T-helper 1 cell treated with Interleukin-12 subunit alpha and Interleukin-12 subunit beta and Interleukin-4 antibody, amounts not matched to agents 30 ng/mL and 1 ng/mL, for 36 hours (primary cell): ENCODE results near the gene CLSTN1. TPM values are rescaled to one million over a fixed set of nuclear protein-coding genes. Genes with fewer than 3 reads are reported as not detected.

Experiments used
- intact Hi-C: fragments of 100-400 bp; cut with micrococcal nuclease; formaldehyde crosslinking; loops from one replicate; pipeline ENCODE4 v1.15.1; 2024
- total RNA-seq: library from RNA; stranded (reverse); gene quantifications from 2 replicates; pipeline ENCODE4 v1.2.3, GENCODE V29; 2022

CLSTN1 gene
- total RNA-seq, 1 donor from 2014 or later: 102 TPM

DNA sequence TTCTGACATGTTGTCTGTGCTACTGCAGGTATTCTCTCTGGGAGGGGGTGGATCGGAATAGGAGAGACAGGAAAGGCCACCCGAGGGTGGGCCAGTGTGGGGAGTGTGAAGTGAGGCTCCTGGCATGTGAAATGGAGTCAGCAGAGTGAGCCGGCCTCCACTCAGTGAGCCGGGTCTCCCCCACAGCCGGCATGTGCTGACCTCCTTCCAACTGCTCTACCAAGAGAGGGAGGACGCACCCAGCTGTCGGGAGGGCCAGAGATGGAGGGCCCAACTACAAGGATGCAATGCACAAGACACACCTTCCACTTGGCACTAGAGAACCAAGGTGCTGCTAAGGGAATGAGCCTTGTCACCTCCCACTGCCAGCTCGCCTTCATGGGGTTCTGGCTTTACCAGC, 28.2 kb upstream of the CLSTN1 start:
- intact Hi-C loops: no loop called here

DNA sequence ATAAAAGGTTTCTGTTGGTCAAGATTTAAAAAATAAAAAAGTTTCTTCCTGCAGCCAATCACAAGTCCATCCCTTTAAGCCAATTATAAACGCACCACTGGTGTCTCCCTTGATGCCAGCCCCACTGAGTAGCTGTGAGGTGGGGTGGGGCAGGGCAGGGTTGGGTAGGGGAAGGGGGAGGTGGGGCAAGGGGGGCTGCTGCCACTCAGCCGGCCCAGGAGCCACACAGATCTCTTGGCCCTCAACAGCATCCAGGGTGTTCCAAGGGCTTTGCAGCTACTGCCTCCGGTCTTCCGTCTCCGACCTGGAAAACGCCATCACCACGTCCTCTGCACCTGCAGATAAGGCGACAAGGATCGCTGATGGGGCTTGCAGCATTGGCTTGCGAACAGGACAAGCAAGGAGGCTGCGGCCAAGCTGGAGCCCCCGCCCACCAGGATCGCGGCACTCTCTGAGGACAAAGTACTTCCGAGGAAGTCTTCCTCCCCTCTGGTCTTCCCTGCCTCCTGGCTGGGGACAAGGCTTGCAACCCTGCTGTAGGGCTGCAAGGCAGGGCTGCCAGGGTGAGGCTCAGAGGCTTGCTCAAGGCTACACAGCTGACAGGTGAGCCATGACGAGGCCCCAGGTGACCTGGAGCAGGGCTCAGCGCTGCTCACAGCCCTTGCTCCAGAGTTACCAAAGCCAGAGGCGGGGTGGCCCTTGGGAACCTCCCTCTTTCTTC, 26.8 kb upstream of the CLSTN1 start:
- intact Hi-C loops: no loop called here

DNA sequence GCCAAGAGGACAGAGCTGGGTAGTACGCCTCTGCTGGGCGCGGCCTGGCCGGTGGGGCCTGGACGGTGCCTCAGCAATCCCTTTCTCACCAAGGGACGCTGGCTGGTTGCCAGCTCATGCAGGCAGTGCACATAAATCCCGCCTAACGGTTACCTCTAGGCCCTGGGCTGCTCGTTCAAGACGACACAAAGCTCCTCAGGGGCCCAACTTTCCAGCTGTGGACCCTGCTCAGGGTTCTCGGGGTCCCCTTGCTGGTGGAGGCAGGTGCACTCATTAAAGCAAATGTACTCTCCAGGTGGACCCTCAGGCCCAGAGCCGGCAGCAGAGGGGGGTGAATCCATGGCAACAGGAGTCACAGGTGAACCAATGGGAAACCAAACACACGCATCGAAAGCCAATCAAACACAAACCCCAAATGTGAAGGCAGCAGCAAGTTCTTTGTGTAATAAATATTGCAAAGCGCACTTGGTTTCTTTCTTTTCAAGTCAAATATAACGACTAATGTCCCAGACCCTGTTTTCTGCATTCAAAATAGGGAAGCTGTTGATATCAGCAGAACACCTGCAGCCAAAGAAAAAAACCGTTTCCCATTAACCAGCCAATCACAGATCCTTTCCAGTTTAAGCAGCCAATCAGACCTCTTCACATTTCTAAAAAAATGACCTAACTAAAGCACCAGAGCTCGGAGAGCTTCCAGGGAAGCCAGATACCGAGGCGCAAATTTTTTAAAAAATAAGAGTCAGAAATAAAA, 26.1 kb upstream of the CLSTN1 start:
- intact Hi-C loops: no loop called here

DNA sequence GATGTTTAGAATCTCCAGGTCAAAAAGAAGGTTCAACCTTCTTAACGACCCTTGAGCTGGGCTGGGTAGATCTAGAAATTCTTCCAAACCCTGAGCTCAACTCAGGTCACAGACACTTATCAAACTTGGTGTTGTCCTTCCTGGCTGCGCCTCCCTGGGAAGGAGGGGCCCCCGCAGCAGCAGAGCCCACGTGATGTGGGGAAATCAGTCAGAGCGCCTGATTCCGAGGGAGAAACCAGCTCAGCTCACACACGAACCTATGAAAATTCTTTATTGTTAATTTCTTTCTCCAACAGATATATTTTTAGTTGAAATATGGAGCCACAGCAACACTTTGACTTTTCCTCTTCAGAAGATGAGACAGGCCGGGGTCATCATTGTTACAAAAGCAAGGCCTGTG, 24.3 kb upstream of the CLSTN1 start:
- intact Hi-C loops: no loop called here

DNA sequence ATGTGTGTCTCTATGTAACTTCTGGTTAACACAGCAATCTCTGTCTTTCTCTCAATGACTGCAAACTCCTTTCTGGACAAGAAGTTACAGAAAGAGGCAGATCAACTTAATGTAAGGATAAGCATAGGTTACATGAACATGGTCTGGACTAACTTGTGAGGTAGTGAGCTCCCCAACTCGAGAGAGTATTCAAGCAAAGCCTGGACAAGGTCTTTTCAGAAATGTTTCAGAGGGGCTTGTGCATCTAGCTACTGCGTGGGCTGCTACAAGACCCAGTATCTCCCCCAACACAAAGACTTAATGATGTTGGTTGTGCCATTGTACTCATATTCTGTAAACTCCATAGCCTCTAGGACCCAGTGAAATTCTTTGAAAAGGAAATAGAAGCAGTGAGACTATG, 23.5 kb upstream of the CLSTN1 start:
- intact Hi-C loops: no loop called here

DNA sequence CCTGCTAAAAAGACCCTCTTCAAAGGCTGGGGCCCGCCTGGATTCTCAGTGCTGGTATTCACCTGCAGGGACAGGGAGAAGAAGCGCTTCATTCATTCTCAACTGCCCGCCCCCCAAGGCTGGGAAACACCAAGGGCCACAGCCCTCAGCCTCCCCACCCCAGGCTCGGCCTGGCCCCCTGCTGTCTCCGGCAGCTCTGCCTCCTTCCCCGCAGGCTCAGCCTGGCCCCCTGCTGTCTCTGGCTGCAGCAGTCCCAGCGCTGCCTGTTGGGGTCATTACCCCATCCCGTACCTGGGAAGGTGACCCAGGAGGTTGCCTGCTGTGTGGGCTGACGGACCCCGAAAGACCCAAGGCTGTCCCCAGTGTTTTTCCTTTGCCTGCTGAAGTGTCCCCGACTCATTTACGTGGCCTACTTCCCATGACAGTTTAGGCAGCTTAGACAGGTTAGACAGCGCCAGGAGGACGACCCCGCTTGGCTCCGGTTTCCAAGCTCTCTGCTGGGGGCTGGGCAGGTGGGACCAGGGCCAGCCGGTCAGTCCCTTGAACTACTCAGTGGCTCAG, 22.9 kb upstream of the CLSTN1 start:
- intact Hi-C loops: no loop called here

DNA sequence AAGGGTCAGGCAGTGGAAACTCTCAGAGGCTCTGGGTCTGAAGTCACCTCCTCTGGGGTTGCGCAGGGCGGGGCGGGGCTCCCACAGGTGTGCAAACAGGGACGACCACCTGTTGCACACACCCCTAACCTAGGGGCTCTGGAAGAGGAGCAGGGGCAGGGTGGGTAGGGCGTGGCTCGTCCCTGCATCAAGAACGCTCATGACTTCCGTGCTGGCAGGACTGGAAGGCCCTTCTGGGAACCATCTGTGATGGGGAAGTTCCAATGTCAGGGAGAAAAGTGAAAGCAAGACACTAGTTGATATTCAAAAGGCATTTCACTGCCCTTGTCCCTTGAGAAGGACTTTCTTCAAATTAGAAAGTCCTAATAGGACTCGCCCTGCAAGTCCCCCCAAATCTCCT, 22.1 kb upstream of the CLSTN1 start:
- intact Hi-C loops: no loop called here

DNA sequence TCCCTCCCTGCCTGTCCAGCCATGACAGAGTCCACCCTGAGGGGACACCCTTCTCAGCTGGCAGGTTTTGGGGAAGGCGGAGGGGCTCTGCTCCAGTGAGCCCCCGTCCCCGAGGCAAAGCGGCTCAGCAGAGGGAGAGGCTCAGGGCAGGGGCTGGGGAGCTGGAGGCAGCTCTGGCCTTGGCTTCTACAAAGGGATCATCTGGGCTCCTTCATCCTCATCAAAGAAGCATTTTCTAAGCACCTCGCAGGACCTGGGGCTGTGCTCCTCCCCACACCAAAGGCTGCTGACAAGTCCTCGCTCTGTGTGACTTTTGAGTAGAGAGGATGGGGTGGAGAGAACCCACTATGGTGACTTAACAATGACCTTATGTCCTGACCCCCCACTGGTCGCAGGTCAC, 21.0 kb upstream of the CLSTN1 start:
- intact Hi-C loops: no loop called here

DNA sequence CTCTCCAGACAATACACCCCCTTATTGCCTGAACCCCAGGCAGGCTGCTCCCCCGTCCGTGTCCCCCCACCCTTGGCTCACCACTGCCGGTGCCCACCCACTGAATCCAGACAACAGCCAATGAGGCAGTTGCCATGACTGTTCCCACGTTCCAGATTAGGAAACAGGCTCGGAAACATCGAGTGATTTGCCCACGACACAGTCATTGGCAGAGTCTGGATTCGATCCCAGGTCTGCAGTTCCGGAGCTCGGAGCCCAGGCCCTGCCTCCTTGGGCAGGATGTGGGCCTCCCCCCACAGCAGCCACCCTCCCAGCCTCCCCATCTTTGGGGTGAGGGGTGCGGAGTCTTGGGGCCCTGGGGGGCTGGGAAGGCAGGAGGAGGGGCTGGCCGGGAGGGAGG, 20.3 kb upstream of the CLSTN1 start:
- intact Hi-C loops: no loop called here

DNA sequence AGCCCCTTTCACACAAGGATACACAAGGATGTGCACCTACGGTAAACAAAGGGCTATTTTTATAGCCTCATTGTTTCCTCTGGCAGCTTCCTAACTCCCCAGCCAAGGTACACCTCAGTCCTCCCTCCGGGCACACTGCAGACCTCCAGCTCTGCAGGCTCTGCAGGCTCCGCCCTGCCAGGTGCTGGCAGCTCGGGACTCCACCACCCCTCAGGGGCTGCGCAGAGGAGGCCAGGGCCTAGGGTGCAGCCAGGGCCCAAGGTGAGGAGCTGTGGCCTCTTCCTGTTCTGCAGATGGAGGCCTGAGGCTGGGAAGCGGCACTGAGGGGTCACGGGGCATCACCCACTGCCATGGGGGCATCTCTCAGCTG, 19.8 kb upstream of the CLSTN1 start:
- intact Hi-C loops: no loop called here

DNA sequence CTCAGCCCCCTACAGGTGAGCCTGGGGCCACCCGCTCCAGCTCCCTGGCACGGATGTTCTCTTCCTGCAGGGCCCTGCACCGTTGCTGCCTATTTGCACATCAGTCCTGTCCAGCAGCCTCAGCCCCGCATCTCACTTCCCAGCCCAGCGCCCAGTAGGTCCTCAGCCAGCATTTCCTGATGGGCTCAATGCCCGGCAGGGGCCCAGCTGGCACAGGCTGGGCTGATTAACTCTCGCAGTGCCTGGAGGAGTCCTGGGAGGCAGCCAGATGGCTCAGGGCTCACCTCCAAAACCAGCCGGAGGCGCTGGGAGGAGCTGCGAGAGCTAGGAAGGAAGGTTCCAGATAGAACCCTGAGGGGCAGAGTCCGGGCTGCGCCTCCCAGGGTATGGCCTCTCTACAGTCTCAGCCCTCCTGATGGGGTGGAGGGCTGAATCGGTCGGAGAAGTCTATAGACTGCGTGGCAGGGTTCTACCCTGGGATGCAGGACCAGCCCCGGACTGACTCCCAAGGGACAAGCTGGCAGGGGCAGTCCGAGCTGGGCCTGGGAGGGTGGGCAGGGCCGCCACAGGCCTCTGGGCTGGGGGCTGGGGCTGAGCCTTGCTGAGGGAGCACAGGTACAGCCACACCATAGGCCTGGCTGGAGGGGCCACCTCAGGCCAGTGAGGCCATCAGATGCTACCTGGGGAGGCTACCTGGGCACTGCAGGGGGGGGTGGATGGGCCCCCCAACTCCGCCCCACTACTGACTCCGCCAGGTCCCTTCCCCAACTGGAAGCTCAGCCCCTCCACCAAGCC, 19.2 kb upstream of the CLSTN1 start:
- intact Hi-C loops: no loop called here

DNA sequence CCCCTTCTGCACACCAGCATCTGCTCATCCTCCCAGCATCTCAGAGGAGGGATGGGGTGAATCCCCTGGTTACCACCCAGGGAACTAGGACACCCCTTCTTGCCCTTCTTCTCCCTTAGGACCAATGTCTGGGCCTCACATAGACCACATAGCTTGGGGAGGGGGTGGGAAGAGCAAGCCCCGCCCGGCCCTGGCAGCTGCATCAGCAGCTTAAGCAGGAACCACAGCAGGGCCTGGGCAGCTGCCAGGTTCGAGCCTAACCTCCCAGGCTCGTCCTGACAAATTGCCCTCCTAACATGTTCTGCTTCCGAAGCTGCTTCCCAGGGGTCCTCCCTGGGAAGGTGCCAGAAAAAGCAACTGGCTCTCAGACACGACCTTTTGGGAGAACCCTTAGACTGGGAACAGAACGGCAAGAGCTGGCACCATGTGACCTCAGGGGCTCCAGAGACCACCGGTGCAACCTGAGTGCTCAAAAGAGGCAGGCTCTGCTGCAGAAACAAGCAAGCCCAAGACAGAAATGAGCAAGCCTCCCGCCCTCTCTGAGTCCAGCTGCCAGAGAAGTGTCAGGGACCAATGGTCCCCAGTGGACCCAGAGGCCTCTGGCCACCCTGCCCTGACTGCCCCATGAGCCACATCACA, 18.4 kb upstream of the CLSTN1 start:
- intact Hi-C loops: no loop called here

DNA sequence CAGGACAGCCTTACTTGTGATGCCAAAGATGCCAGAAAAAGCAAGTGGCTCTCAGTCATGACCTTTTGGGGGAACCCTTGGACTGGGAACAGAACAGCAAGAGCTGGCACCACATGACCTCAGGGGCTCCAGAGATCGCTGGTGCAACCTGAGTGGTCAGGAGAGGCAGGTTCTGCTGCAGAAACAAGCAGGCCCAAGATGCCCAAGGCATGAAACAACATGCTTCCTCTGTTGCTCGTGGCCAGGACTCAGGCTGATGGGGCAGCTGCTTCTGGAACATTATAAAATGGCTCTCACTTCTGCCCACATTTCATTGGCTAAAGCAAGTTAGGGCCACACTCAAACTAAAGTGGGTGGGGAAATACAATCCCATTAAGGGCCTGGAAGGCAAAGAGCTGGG, 17.7 kb upstream of the CLSTN1 start:
- intact Hi-C loops: no loop called here

DNA sequence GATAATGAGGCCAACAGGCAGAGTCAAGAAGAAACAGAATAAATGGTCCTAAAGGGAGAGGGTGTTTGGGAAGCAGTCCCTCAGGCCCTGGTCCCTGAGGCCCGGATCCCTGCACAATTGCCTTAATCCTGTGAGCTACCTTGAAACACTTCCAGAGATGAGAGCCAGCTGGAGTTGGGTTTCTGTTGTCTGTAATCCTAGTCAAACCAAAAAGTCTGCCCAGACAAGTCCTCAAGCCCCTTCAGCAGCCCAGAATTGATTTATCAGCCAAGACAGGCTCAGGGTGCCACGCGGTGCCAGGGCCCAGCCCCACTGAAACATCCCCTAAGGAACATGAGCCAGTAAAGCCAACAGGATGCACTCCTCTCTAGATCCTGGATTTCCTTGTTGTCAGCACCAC, 16.4 kb upstream of the CLSTN1 start:
- intact Hi-C loops: no loop called here

DNA sequence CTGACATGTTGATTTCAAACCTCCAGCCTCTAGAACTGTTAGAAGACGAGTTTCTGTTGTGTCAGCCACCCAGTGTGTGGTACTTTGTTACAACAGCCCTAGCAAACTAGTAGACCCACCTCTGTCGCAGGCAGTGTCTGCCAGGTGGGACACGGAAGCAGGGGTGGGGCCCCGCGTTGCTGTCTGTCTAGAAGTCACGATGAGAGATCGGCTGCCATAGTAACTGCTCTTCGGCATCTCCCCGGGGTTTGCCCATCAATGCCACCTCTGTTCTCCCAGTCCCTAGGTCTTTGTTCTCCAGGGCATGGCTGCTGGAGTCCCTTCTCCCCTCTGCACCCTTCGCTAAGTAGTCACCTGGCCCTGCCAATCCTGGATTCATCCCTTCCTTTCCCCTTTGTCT, 15.2 kb upstream of the CLSTN1 start:
- intact Hi-C loops: no loop called here

DNA sequence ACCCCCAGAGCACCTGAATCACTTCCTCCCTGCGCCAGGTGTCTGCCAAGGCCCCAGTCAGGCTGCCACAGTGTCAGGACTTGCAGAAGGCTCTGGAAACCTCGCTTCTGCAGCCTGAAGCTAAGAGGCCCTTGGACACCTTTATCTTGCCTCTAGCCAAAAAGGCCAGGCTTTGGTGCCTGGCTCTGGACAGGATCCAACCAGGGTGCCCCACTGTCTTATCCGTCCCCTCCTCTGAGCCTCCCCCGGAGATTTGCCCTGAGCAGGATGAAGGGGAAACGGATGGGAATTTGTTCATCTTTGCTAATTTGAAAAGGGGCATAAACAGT, 12.8 kb upstream of the CLSTN1 start:
- intact Hi-C loops: no loop called here

DNA sequence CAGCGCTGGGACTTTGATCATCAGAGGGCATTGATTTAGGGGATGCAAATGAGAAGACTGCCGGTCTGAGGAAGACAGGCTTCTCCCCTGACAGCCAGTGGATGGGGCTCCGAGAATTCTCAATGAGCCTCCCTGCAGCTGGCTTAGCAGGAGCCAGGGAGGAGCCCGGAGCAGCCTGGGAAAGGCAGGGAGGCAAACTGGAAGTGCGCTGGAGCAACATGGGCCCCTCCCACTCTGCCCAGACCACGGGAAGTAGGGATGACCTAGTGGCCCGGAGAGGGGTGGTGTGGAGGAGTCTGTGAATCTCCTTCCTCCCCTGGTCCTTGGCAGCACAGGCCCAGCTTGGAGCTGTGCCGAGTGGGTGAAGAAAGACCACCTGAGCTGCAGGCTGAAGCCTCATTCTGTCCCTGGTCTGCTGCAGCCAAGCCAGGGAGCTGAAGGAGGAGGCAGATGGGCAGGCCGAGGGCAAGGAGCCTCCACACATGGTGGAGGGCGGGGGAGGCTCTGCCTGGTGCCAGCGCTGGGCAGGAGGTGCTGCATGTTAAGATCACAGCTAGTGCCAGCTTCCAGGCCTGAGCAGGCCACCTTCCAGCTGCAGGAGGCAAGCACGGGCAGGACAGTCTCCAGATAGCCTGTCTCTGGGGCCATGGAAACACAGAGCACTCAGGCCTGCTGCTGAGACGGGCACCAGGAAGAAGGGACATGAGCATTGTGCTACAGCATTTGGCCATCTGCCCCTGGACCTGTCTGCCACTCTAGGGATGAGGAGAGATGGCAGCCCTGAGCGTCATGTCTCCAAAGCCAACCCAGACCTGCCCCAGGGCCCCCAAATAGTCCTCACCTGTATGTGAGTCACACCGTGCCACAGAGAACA, 12.2 kb upstream of the CLSTN1 start:
- intact Hi-C loops: no loop called here

DNA sequence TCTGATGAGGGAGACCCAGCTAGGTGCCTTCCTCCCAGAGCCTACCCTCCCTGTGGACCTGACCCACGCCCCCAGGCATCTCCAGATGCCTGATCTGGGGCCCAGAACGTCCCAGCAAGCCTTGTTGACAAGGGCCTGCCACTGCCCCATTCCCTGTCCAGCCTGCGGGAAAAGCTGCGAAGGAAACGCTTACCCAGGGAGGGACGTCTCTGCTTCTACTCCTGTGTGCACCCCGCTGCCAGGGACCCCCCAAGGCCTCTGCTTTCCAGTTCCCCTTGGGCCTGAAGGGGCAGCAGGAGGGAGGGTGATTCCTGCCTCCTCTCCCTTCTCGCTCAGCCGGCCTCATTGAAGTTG, 11.6 kb upstream of the CLSTN1 start:
- intact Hi-C loops: no loop called here

DNA sequence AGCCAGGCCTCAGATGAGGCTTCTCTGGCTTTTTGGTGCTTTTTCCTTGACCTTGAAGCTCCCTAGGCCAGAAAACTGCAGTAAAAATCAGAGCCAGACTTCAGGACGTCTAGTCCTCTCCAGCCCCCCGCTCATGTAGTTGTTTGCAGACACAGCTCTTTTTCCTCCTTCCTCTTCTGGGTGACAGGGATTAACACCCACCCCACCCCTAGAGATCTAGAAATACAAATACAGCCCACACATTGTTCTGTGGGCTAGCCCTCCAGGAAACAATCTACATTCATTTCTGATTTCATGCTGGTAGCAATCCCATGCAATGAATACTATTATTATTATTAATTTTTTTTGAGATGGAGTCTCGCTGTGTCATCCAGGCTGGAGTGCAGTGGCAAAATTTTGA, 9.9 kb upstream of the CLSTN1 start:
- intact Hi-C loops: no loop called here

DNA sequence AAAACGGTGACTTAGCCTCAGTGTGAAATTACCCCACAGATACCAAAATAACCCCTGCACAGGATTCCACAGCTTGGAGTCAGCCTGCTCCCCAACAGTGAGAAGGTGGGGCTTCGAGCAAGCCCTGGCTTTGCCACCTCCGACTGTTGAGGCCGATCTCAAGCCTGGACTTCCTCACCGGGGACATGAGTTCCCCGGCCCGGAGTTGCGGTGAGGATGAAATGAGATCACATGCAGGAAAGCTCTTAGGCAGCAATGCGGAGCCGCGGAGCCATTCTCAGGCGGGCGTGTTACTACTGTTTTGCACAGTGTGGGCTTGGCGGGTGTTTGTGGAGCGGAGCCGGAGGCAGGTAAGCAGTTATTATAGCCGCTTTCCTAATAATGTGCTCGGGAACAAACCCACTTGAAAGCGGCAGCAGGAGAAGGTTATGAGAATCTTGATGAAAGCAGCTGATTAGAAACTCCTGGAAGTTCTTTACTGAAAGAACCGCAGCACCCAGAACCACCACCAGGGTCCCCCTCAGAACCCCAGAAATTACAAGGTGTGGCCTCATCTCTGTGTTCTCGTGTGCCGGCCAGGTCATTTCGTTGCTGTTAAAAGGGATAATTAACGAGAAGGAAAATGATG, 3.9 kb upstream of the CLSTN1 start:
- intact Hi-C loops: loop anchor here (10.0 kb wide), 3 partner anchors 403 to 867 kb away; partner anchors contain the start of gene H6PD
